ENCODE measurements around the gene MGMT.

The MGMT gene

DNA sequence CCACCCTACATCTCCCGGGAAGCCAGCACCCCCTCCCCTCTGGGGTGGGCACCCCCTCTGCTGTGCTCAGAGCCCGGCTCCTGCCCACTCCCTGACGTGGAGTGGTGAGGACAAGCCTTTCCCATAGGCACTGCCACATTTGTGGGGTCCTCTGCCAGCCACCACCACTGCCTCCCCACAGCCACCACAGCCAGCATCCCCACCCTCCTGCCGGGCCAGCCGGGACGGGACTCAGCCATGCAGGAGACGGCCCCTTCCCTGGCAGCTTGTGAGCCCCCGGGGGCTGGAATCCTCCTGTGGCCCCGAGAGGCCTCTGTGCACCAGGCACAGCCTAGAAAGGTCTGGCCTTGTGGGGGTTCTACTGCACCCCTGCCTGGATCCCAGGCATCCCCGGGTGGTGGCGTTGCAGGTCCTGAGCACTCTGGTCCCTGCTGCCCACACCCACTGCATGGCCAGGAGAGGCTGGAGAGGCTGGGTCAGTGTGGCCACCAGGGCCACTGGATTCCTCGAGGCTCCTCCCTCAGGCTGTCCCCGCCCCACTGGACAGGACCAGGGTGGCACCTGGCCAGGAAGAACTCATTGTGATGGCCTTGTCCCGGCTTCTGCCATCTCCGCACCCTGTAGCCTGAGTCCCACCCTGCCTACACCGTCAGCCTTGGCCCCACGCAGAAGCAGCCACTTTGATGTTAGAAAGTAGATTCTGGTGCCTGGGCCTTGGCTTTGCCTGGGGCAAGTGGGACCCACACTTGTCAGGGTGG, 349.0 kb downstream of the MGMT start:
- no peak for DNase-seq

DNA sequence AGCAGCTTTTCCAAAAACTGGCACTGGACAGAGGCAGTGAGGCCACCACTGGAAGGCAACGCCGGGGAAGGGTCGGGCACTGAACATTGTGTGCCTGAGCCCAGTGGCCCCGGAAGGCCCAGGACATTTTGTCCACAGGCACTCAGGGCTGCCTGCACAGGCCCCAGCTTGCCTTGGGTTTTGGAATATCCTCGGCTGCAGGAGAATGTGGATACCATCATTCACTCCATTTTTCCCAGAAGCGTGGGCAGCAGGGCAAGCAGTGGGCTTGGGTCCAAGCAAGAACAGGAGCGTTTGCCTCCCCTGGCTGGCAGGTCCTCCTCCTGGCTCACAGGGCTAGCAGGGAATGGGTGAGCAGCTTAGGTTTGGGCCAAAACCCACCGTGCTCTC, 349.6 kb downstream of the MGMT start:
- DNase-seq: no peak
